GM12872 (cell line): ENCODE measurements around the gene HS2ST1.
A peak's percentile ranks its signal among the peaks of the same experiment; 100 is the strongest.

Experiments used
- TF ChIP-seq, protein P1 (sequence below): IDR thresholded peaks from 3 replicates; pipeline ENCODE4 v1.5.1; 2011; ENCODE audit warnings: low read depth, mild to moderate bottlenecking, low read length, moderate library complexity; ENCODE audit not compliant: insufficient read depth

HS2ST1 gene

DNA sequence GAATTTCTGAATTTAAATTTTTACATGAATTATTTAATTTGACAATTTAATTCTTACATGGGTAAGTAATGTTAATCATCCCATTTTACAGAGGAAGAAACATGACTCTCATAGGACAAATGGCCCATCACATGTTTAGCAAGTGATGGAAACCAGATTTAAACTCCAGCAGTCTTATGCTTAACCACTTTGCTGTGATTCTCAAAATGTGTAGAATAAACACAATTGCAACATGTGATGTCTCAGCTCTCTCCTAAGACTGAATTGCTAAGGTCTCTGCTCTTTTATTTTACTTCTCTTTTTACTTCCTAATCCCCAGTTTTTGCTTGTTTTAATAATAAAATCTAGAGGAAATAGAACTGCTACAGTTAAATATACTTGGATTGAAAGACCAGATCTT lies 42.8 kb downstream of the HS2ST1 start:
- TF ChIP-seq, protein P1, sequence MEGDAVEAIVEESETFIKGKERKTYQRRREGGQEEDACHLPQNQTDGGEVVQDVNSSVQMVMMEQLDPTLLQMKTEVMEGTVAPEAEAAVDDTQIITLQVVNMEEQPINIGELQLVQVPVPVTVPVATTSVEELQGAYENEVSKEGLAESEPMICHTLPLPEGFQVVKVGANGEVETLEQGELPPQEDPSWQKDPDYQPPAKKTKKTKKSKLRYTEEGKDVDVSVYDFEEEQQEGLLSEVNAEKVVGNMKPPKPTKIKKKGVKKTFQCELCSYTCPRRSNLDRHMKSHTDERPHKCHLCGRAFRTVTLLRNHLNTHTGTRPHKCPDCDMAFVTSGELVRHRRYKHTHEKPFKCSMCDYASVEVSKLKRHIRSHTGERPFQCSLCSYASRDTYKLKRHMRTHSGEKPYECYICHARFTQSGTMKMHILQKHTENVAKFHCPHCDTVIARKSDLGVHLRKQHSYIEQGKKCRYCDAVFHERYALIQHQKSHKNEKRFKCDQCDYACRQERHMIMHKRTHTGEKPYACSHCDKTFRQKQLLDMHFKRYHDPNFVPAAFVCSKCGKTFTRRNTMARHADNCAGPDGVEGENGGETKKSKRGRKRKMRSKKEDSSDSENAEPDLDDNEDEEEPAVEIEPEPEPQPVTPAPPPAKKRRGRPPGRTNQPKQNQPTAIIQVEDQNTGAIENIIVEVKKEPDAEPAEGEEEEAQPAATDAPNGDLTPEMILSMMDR = no peak

DNA sequence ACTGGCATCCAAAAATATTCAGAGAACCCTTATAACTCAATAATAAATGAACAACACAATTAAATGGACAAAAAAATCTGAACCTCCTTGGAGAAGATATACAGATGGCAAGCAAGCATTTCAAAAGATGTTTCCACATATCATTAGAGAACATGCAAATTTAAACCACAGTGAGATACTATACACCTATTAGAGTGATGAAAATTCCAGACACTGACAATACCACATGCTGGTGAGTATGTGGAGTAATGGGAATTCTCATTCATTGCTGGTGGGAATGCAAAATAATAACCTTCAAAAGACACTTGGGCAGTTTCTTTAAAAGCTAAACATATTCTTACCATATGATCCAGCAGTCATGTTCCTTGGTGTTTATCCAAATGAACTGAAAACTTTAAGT lies 46.1 kb downstream of the HS2ST1 start:
- TF ChIP-seq, protein P1 = no peak

DNA sequence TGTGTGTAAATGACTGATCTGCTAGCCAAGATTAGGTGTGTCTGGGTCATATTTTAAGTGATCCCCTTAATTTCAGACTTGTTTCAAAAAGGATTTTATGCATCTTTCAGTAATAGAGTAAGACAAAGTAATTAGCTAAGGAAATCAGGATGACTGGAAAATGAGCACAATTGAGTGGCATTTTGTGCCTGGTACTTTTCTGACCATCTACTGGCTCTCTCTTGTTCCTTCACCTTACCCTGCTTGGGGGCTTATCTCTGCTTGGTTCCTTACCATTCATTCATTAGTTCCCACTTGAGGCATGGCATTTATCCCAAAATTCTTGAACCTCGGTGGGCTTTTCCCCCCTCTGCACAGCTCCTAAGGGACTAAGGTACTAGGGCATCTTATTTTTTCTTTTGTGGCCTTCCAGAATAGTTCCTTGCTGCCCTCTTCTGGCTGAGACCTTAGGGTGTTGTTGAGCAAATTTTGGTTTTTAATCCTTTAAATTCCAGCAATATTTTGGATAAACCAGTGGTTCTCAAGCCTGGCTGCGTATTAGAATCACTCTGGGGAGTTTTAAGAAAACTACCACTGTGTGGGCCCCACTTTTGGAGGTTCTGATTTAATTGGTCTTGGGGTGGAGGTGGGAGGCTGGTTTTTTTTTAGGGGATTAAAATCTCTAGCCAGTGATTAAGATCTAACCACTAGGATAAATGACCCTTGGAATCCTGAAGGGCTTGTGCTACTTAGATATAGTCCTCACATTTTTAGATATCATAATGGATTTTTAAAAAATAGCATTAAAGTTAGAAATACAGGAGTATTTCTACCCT lies 50.8 kb downstream of the HS2ST1 start:
- TF ChIP-seq, protein P1 = peak; percentile 43; the same call in 2 of the 3 replicates

DNA sequence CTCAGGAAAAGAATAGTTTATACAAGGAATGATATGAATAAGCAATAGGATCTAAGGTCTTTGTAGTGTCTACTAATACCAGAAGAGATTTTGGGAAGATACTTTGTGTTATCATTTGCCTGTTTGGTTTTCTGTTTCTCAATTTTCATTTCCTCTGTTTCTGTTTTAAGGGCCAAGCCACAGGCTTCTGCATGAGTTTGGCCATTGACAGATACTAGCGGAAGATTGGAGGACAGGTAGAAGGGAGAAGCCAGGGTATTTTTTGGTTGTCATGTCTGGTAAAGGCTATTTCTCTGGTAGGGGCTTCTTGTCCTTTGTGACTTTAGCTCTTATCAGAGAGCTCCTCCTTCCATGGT lies 51.4 kb downstream of the HS2ST1 start:
- TF ChIP-seq, protein P1 = no peak

DNA sequence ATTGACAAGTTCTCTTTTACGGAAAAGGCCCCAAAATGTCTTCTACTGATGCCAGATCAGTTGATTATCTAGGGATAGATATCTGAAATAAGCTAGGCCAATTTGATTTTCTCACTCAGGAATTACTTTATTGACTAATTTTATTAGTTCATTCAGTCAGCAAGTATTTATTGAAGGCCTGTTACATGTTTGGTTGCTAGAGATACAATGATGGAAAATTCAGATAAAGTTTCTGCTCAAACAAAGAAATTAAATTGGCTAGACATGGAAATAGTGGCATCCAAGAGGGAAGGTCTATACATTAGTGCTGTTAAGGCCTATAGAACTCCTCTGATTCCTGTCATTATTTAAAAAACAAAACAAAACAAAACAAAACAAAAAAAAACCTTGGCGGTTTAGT lies 56.5 kb downstream of the HS2ST1 start:
- TF ChIP-seq, protein P1 = no peak

DNA sequence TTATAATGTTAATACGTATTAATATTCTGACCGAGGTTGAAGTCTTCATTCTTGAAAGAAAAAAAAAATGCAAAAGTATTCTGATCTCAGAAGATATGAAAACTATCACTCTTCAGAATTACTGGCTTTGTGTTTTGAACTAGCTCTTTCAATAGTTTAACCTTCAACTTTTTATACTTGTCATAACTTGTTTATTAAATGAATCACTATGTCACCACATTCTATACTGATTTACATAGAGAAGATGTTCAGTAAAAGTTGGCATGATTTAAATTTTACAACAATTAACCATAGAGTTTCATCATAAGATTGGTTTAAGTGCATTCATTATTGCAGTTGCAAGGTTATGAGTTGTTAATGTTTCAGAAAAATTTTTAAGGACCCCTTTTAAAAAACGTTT lies 57.3 kb downstream of the HS2ST1 start:
- TF ChIP-seq, protein P1 = no peak

DNA sequence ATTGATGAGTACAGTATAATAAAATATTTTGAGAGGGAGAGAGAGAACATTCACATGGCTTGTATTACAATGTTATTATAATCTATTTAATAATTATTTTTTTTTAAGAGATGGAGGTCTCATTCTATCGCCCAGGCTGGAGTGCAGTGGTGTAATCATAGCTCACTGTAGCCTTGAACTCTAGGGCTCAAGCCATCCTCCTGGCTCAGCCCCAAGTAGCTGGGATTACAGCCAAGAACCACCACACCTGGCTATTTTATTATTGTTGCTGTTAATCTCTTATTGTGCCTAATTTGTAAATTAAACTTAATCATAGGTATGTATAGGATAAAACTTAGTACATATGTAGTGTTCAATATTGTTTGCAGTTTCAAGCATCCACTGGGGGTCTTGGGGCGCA lies 57.8 kb downstream of the HS2ST1 start:
- TF ChIP-seq, protein P1 = no peak
